IMR-90 (cell line): Measurements from ENCODE around the gene GMNC. TPM values are rescaled to one million over a fixed set of nuclear protein-coding genes. Genes with fewer than 3 reads are reported as not detected.

Experiments
- ATAC-seq: fragments of 200-7000 bp; cut with Tn5 transposase; 2 replicates; pipeline ENCODE4 v1.9.1; 2020; ENCODE audit warnings: low read depth, mild to moderate bottlenecking, moderate library complexity
- BruUV-seq: library from RNA; stranded (reverse); fragments of 400-500 nt; replicated peaks from 2 replicates; lab custom pipeline; 2021; lab: Mats Ljungman, UMichigan
- CTCF ChIA-PET: fragments of 300-600 bp; formaldehyde crosslinking; extraction: SDS; loops from one replicate; lab custom pipeline; 2021; ENCODE audit warnings: antibody characterized with exemption; lab: Yijun Ruan, JAX
- POLR2A ChIA-PET: fragments of 300-600 bp; sonication (Branson Sonifier 250); formaldehyde crosslinking; loops from one replicate; lab custom pipeline; 2022; ENCODE audit warnings: antibody characterized with exemption; ENCODE audit not compliant: unreplicated experiment; lab: Charles Lee
- DNase-seq: peaks from one replicate; pipeline ENCODE4 v3.0.0; 2013
- H2AFZ ChIP-seq: replicated peaks from 2 replicates; pipeline ENCODE3; 2013; ENCODE audit warnings: low read length, mild to moderate bottlenecking; ENCODE audit not compliant: poor library complexity
- H2AK5ac ChIP-seq: 2 replicates; pipeline ENCODE4 v1.6.1; 2013; ENCODE audit warnings: low read depth, low read length, inconsistent platforms
- H2AK9ac ChIP-seq: replicated peaks from 2 replicates; pipeline ENCODE3; 2013; ENCODE audit warnings: mild to moderate bottlenecking, low read depth, low read length, moderate library complexity; ENCODE audit not compliant: poor library complexity
- H2BK120ac ChIP-seq: 2 replicates; pipeline ENCODE4 v1.6.1; 2013; ENCODE audit warnings: low read depth, low read length, inconsistent platforms
- H2BK15ac ChIP-seq: 3 replicates; pipeline ENCODE4 v1.6.1; 2013; ENCODE audit warnings: low read depth, low read length, inconsistent platforms
- H2BK20ac ChIP-seq: 2 replicates; pipeline ENCODE4 v1.6.1; 2013; ENCODE audit warnings: low read depth, mild to moderate bottlenecking, inconsistent platforms, low read length, moderate library complexity
- H2BK5ac ChIP-seq: 2 replicates; pipeline ENCODE4 v1.6.1; 2013; ENCODE audit warnings: mild to moderate bottlenecking, low read depth, low read length, inconsistent platforms; ENCODE audit not compliant: poor library complexity, severe bottlenecking
- H3K14ac ChIP-seq: replicated peaks from 2 replicates; pipeline ENCODE4 v1.6.1; 2013; ENCODE audit warnings: low read depth, low read length, inconsistent platforms
- H3K18ac ChIP-seq: 2 replicates; pipeline ENCODE4 v1.6.1; 2013; ENCODE audit warnings: low read depth, low read length, control low read depth
- H3K23ac ChIP-seq: 2 replicates; pipeline ENCODE4 v1.6.1; 2013; ENCODE audit warnings: low read depth, low read length, inconsistent platforms
- H3K27ac ChIP-seq: 2 replicates; pipeline ENCODE4 v1.5.1; 2013; ENCODE audit warnings: mild to moderate bottlenecking, control low read depth, low read length; ENCODE audit not compliant: insufficient read depth
- H3K27me3 ChIP-seq: 2 replicates; pipeline ENCODE4 v1.6.1; 2013; ENCODE audit warnings: low read length; ENCODE audit not compliant: control insufficient read depth, insufficient read depth
- H3K36me3 ChIP-seq: 2 replicates; pipeline ENCODE4 v1.6.1; 2013; ENCODE audit warnings: low read length, mixed read lengths; ENCODE audit not compliant: control insufficient read depth, insufficient read depth
- H3K4ac ChIP-seq: 2 replicates; pipeline ENCODE4 v1.6.1; 2013; ENCODE audit warnings: low read depth, low read length, inconsistent platforms
- H3K4me1 ChIP-seq: 2 replicates; pipeline ENCODE4 v1.6.1; 2013; ENCODE audit warnings: low read length, mixed read lengths; ENCODE audit not compliant: control insufficient read depth, insufficient read depth
- H3K4me2 ChIP-seq: 2 replicates; pipeline ENCODE4 v1.6.1; 2013; ENCODE audit warnings: low read depth, mild to moderate bottlenecking, control low read depth, low read length, moderate library complexity
- H3K4me3 ChIP-seq: 2 replicates; pipeline ENCODE4 v1.5.1; 2013; ENCODE audit warnings: low read depth, mild to moderate bottlenecking, control low read depth, low read length, moderate library complexity; ENCODE audit not compliant: insufficient read depth
- H3K56ac ChIP-seq: 2 replicates; pipeline ENCODE4 v1.6.1; 2013; ENCODE audit warnings: low read length, inconsistent platforms; ENCODE audit not compliant: insufficient read depth; ENCODE audit errors: extremely low read depth
- H3K79me1 ChIP-seq, 2 experiments: 2 replicates each; pipeline ENCODE4 v1.6.1; 2013; ENCODE audit warnings: low read length in 2 of 2, inconsistent platforms in 1 of 2, low read depth in 1 of 2
- H3K9ac ChIP-seq: 2 replicates; pipeline ENCODE4 v1.6.1; 2013; ENCODE audit warnings: low read depth, low read length, control low read depth
- H3K9me1 ChIP-seq: 2 replicates; pipeline ENCODE4 v1.6.1; 2013; ENCODE audit warnings: low read length, inconsistent platforms; ENCODE audit not compliant: insufficient read depth
- H3K9me3 ChIP-seq: 2 replicates; pipeline ENCODE4 v1.6.1; 2013; ENCODE audit warnings: low read length; ENCODE audit not compliant: control insufficient read depth, insufficient read depth
- H4K20me1 ChIP-seq: 2 replicates; pipeline ENCODE4 v1.6.1; 2013; ENCODE audit warnings: low read length, inconsistent platforms; ENCODE audit not compliant: insufficient read depth
- H4K5ac ChIP-seq: 2 replicates; pipeline ENCODE4 v1.6.1; 2013; ENCODE audit warnings: mild to moderate bottlenecking, low read depth, low read length, control low read depth
- H4K8ac ChIP-seq, 2 experiments: 2 replicates each; pipeline ENCODE4 v1.6.1; 2013; ENCODE audit warnings: low read depth in 2 of 2, low read length in 2 of 2, control low read depth in 1 of 2, inconsistent platforms in 1 of 2
- H4K91ac ChIP-seq: 2 replicates; pipeline ENCODE4 v1.6.1; 2013; ENCODE audit warnings: low read depth, low read length, inconsistent platforms; ENCODE audit not compliant: insufficient read depth
- WGBS, 2 experiments: methylation state at CpG; one replicate each; pipeline versions ENCODE4 v1.1.5 to v1.1.7; 2013; ENCODE audit warnings: missing lambda C conversion rate in 2 of 2; ENCODE audit not compliant: insufficient read length in 1 of 2; ENCODE audit errors: extremely low coverage in 2 of 2; 5-methylcytosine and 5-hydroxymethylcytosine counted together
- dilution Hi-C: fragments of 300-500 bp; cut with HindIII; formaldehyde crosslinking; loops from one replicate; pipeline ENCODE4 v1.14.3; 2018; ENCODE audit warnings: low sequenced_read_pairs; ENCODE audit not compliant: unreplicated experiment
- in situ Hi-C: fragments of 300-500 bp; cut with MboI; formaldehyde crosslinking; loops from 3 replicates; pipeline ENCODE4 v1.14.3; 2019; ENCODE audit warnings: low sequenced_read_pairs, inconsistent platforms, mixed read lengths
- intact Hi-C: fragments of 100-400 bp; cut with micrococcal nuclease; formaldehyde crosslinking; loops from 2 replicates; pipeline ENCODE4 v1.10.0; 2022
- polyA plus RNA-seq, 3 experiments: library from polyadenylated mRNA; depleted of rRNA; stranded (reverse); fragments of >200 nt; gene quantifications; 2 replicates each; pipeline ENCODE4 v1.2.3, GENCODE V29; 2012; ENCODE audit warnings: low replicate concordance in 1 of 3
- total RNA-seq: library from RNA; depleted of rRNA; stranded (reverse); fragments of >200 nt; gene quantifications from 2 replicates; pipeline ENCODE4 v1.2.3, GENCODE V29; 2012
- TF ChIP-seq, protein P1 (sequence below): conservative IDR thresholded peaks from 2 replicates; pipeline ENCODE4 v1.5.1; 2012; ENCODE audit warnings: mild to moderate bottlenecking, low read depth, low read length, improper control_type of control experiment

Gene GMNC
- total and polyA plus RNA-seq, 2 of the 4 experiments (the other 2 are of a cell fraction) = 0.15 to 0.18 TPM

DNA sequence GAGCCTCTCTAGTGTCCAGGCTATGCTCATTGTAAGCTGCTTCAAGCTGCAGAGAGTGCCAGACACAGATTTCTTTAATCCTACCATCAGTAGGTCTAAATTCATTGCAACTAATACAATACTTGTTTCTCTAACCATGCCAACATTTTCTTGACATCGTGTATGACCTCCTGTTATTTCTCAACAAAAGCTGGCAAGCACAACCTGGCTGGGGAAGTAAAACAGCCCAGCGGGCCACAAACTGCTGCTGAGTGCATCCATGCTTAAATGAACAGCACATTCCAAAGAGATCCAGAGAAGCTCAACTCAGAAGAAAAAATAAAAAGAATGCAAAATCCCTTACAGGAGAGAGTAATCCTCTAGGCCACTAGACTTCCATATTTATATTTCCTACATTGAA is 36.5 kb downstream of the GMNC start:
- intact Hi-C loops (no loop called here), in situ Hi-C loops (no loop called here), dilution Hi-C loops (no loop called here)
- no peak overlapping the region for H2BK15ac ChIP-seq
- no peak overlapping the region for H3K23ac ChIP-seq
- H3K4ac ChIP-seq = no peak overlapping the region
- DNase-seq (no peak), ATAC-seq (no peak)
- H3K9me1 ChIP-seq = no peaks in the 10 kb centered on the region
- H2BK5ac ChIP-seq = no peak overlapping the region
- H2AK9ac ChIP-seq = no peak overlapping the region
- WGBS, 2 experiments = 7% methylated on average over 2 of the region's 2 CpGs; no CpG with 5 or more reads in 1 of the 2 experiments
- BruUV-seq = no TSS peak
- H3K9me3 ChIP-seq = no peaks in the 10 kb centered on the region
- H2BK20ac ChIP-seq = no peak overlapping the region
- no peaks in the 10 kb centered on the region for H4K20me1 ChIP-seq
- POLR2A ChIA-PET = no interaction called here
- no peaks in the 10 kb centered on the region for H3K27me3 ChIP-seq
- no peak overlapping the region for H3K4me3 ChIP-seq
- TF ChIP-seq, protein P1, sequence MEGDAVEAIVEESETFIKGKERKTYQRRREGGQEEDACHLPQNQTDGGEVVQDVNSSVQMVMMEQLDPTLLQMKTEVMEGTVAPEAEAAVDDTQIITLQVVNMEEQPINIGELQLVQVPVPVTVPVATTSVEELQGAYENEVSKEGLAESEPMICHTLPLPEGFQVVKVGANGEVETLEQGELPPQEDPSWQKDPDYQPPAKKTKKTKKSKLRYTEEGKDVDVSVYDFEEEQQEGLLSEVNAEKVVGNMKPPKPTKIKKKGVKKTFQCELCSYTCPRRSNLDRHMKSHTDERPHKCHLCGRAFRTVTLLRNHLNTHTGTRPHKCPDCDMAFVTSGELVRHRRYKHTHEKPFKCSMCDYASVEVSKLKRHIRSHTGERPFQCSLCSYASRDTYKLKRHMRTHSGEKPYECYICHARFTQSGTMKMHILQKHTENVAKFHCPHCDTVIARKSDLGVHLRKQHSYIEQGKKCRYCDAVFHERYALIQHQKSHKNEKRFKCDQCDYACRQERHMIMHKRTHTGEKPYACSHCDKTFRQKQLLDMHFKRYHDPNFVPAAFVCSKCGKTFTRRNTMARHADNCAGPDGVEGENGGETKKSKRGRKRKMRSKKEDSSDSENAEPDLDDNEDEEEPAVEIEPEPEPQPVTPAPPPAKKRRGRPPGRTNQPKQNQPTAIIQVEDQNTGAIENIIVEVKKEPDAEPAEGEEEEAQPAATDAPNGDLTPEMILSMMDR = no peak
- no peaks in the 10 kb centered on the region for H3K36me3 ChIP-seq
- H4K5ac ChIP-seq = no peak overlapping the region
- H3K4me1 ChIP-seq = no peaks in the 10 kb centered on the region
- H2AK5ac ChIP-seq = no peak overlapping the region
- no peak overlapping the region for H4K91ac ChIP-seq
- H2BK120ac ChIP-seq = no peak overlapping the region
- H3K56ac ChIP-seq = no peak overlapping the region
- no peak overlapping the region for H3K9ac ChIP-seq
- CTCF ChIA-PET = interaction anchor here (1.1 kb wide), 1 partner anchor 13 kb away, joined by 3 read pairs; no protein-coding TSS in a partner anchor
- no peaks in the 10 kb centered on the region for H3K79me1 ChIP-seq
- H3K14ac ChIP-seq = no peak overlapping the region
- H3K27ac ChIP-seq = no peak overlapping the region
- H4K8ac ChIP-seq = no peak overlapping the region
- no peak overlapping the region for H3K4me2 ChIP-seq
- H2AFZ ChIP-seq = no peak overlapping the region
- H3K18ac ChIP-seq = no peak overlapping the region
